HCT116 (cell line): ENCODE measurements around the gene TAX1BP1. TPM values are rescaled to one million over a fixed set of nuclear protein-coding genes. Genes with fewer than 3 reads are reported as not detected.

Experiments
- FOSL1 ChIP-seq: IDR thresholded peaks from 2 replicates; pipeline ENCODE4 v1.6.1; 2012; ENCODE audit warnings: low read depth
- JUND ChIP-seq: IDR thresholded peaks from 2 replicates; pipeline ENCODE4 v1.6.1; 2012
- POLR2A ChIP-seq: IDR thresholded peaks from 2 replicates; pipeline ENCODE4 v1.7.0; 2011; ENCODE audit warnings: borderline replicate concordance; ENCODE audit not compliant: insufficient read depth, insufficient read length; ENCODE audit errors: extremely low read depth
- POLR2AphosphoS5 ChIP-seq: IDR thresholded peaks from 2 replicates; pipeline ENCODE4 v1.6.1; 2011; ENCODE audit warnings: mild to moderate bottlenecking, low read depth, low read length, moderate library complexity
- REST ChIP-seq: IDR thresholded peaks from 2 replicates; pipeline ENCODE4 v1.6.1; 2012; ENCODE audit warnings: low read depth
- SIN3A ChIP-seq: IDR thresholded peaks from 2 replicates; pipeline ENCODE4 v1.6.1; 2012; ENCODE audit warnings: low read depth
- ZBTB33 ChIP-seq: IDR thresholded peaks from 2 replicates; pipeline ENCODE4 v1.6.1; 2011; ENCODE audit warnings: mild to moderate bottlenecking, low read length, moderate library complexity; ENCODE audit not compliant: insufficient replicate concordance; ENCODE audit errors: extremely low read depth
- total RNA-seq: library from RNA; stranded (reverse); gene quantifications from one replicate; pipeline ENCODE4 v1.2.1, GENCODE V29; 2021; ENCODE audit not compliant: unreplicated experiment

The TAX1BP1 gene
- total RNA-seq, 1 experiment from 2014 or later, result 68.1 TPM

- no peak for TF ChIP-seq REST
- TF ChIP-seq FOSL1, result no peak
- TF ChIP-seq JUND, result no peak
- no peak for TF ChIP-seq POLR2AphosphoS5
- no peak for TF ChIP-seq SIN3A
- no peak for TF ChIP-seq POLR2A
- TF ChIP-seq ZBTB33, result no peak
Measured at GRCh38 chr7:27876756-27877155, 136.8 kb downstream of the TAX1BP1 start (continued).

Other genes with a start within 250 kb of the TAX1BP1 start
- 32.4 TPM for gene HIBADH, start 77.3 kb upstream of the TAX1BP1 start, total RNA-seq